GM06990 (cell line): Measurements from ENCODE around the gene COL18A1.

Experiments used
- DNase-seq: peaks from one replicate; pipeline ENCODE4 v3.0.0-alpha.2; 2011; ENCODE audit not compliant: insufficient read length; ENCODE audit errors: extremely low read depth
- H3K27me3 ChIP-seq: replicated peaks from 2 replicates; pipeline ENCODE4 v1.6.0; 2011; ENCODE audit warnings: low read length; ENCODE audit not compliant: control insufficient read depth, insufficient read depth
- H3K36me3 ChIP-seq: 2 replicates; pipeline ENCODE4 v1.5.1; 2011; ENCODE audit warnings: low read length; ENCODE audit not compliant: control insufficient read depth, insufficient read depth
- H3K4me3 ChIP-seq: replicated peaks from 2 replicates; pipeline ENCODE4 v1.5.1; 2011; ENCODE audit warnings: low read depth, mild to moderate bottlenecking, control low read depth, low read length
- TF ChIP-seq, protein P1 (sequence below): IDR thresholded peaks from 2 replicates; pipeline ENCODE4 v1.5.1; 2011; ENCODE audit warnings: low read length, control low read depth, mild to moderate bottlenecking, inconsistent platforms; ENCODE audit not compliant: insufficient read depth, poor library complexity, severe bottlenecking

COL18A1 gene

DNA sequence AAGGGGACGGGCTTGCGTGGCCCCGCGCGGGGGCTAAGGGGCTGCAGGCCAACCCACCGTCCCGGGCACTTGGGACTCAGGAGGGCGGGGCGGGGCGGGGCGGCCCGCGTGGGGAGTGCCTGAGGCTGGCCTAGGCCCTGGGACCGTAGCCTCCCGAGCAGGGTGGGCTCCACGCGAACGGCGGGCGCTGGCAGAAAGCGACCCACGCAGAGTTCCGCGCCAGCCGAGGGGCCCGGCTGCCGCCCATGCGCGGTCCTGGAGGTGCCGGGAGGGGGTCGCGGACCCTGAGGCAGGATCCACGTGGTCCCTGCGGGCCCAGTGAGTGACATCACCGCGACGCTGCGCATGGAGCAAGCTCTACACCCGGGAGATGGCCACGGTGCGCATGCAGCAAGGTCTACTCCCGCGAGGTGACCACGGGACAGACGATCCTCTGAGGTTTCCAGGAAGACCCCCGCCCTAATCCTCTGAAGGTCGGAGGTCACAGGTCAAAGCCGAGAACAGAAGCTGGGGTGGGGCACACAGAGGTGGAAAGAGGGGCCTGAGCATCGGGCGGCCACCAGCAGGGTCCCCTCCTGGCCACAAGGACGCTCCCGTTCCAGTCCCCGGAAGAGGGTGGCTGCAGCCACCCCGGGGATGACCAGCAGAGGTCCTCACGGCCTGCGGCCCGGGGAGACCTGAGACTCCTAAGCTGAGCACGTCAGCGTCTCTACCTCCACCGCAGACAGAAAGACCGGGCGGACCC lies 150.8 kb downstream of the COL18A1 start:
- DNase-seq: no peak
- Histone ChIP-seq H3K36me3 (no peaks in the 10 kb centered on the region), H3K4me3 (no peak overlapping the region), H3K27me3 (no peaks in the 10 kb centered on the region; the same call in 1 of the 2 replicates)
- TF ChIP-seq, protein P1, sequence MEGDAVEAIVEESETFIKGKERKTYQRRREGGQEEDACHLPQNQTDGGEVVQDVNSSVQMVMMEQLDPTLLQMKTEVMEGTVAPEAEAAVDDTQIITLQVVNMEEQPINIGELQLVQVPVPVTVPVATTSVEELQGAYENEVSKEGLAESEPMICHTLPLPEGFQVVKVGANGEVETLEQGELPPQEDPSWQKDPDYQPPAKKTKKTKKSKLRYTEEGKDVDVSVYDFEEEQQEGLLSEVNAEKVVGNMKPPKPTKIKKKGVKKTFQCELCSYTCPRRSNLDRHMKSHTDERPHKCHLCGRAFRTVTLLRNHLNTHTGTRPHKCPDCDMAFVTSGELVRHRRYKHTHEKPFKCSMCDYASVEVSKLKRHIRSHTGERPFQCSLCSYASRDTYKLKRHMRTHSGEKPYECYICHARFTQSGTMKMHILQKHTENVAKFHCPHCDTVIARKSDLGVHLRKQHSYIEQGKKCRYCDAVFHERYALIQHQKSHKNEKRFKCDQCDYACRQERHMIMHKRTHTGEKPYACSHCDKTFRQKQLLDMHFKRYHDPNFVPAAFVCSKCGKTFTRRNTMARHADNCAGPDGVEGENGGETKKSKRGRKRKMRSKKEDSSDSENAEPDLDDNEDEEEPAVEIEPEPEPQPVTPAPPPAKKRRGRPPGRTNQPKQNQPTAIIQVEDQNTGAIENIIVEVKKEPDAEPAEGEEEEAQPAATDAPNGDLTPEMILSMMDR: no peak

DNA sequence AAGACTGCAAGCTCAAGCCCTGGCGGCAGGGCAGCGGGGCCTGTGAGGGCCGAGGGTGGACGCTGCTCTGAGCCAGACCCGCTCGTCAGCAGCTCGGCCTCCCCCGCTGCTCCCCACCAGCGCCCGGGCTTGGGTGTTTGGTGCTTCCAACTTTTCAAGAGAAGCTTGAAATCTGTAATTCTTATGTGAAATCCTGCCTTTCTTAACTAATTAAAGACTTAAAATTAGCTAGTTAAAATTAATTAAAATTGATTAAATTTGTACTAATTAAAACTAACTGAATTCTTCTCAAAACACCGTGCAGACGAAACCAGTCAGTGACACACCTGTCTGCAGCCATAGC lies 151.3 kb downstream of the COL18A1 start:
- H3K4me3 ChIP-seq: no peak overlapping the region
- no peaks in the 10 kb centered on the region; the same call in 1 of the 2 replicates for H3K27me3 ChIP-seq
- TF ChIP-seq, protein P1: no peak
- no peak for DNase-seq
- H3K36me3 ChIP-seq: no peaks in the 10 kb centered on the region

DNA sequence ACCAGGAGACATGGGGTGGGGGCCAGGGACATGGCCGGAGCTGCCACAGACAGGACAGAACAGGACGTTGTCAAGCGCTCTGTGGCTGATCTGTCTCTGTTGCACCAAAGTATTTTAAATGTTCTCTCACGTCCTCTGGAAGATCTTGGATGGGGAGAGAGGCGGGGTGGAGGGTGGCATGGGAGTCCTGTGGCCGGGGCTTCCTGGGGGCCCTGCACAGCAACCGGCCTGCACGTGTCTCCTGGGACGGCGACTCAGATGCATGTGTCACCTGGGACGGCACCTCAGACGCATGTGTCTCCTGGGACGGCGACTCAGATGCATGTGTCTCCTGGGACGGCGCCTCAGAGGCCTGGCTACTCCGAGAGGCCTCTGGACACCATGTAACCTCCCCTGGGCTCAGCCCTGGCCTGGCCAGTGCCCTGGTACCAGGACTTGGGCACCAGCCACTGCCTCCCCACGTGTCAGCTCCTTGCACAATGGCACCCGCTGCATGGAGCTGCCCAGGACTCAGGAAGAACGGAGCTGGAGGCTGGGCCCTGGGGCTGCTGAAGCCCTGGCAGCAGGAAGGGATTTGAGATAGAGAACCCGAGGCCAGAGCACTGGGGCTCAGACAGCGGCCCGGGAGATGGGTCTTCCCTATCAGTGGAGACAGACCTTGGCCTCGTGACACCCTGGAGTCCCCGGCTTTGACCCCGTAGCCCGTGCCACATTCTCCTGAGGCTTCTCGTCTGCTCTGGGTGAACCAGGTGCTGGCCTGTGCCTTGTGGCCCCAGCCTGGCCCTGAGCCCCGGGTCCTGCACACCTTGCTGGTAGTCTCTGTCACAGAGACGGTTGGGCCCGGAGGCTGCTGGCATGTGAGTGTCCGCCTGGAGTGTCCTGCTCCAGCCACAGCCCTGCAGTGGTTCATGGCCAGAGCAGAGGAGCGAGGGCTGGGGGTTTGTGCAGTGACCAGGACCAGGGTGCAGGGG lies 152.0 kb downstream of the COL18A1 start:
- TF ChIP-seq, protein P1: no peak
- no peak for DNase-seq
- H3K27me3 ChIP-seq: no peaks in the 10 kb centered on the region; the same call in 1 of the 2 replicates
- H3K36me3 ChIP-seq: no peaks in the 10 kb centered on the region
- no peak overlapping the region for H3K4me3 ChIP-seq

DNA sequence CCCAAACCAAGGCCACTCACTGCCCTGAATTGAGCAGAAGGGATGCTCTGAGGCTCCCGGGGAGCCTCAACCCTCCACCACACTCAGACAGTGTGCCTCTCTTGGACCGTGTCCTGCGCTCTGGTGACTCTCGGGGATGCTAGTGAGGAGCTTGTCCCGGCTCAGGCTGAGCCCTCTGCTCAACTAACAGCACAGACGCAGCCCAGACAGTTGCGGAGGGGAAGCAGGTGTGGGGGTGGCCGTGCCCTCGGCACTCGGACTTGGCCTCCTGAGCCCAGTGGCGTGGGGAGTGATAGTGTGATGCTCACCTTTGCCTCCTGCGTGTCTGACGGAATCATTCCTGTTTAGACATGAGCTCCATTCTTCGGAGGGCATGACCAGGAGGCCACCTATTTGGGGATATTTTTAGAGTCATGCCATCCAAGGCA lies 152.7 kb downstream of the COL18A1 start:
- TF ChIP-seq, protein P1: no peak
- Histone ChIP-seq H3K27me3 (no peaks in the 10 kb centered on the region; the same call in 1 of the 2 replicates), H3K36me3 (no peaks in the 10 kb centered on the region), H3K4me3 (no peak overlapping the region)
- DNase-seq: no peak

DNA sequence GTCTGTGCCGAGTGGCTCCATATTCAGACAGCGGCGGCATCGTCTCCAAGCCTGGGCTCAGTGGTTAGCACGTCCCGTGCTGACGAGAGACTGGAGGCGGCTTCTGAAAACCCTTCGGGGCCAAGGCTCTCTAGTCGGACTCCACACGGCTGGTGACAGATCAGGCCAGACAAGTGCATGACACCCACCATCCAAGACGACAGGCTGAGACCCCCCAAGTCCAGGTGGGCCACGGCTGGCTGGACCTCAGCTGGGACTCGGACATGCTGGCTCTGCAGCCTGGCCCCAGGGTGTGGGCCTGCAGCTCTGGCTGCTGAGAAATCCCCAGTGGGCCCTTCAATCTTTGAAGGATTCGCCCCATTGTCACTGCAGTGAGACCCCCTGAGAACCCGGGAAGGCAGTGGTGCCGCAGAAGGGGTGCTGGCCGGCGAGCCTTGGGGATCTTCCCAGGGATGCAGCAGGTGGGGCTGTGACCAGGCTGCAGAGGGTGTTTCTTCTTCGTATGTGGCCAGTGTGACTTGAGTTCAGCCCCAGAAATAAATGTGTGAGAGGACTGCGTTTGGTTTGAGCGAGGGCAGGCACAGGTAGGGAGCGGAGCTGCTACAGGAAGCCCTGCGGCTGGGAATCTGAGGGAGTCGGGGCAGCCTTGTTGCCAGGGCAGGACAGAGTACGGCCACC lies 153.2 kb downstream of the COL18A1 start:
- no peak for DNase-seq
- Histone ChIP-seq H3K36me3 (no peaks in the 10 kb centered on the region), H3K27me3 (no peaks in the 10 kb centered on the region; the same call in 1 of the 2 replicates), H3K4me3 (no peak overlapping the region)
- TF ChIP-seq, protein P1: no peak
